Cerebellar cortex (tissue), 1 donor: ENCODE results near the gene NRIP3.

Experiments used
- DNase-seq: peaks from one replicate; pipeline ENCODE4 v3.0.0-alpha.2; 2015; ENCODE audit warnings: low spot score

The NRIP3 gene

GRCh38 chr11:9003573-9004182 is at the start of gene NRIP3:
TSS of gene NRIP3 (minus strand) at chr11:9004001. CDS start at chr11:9003935, 66 bp downstream.
- peak; percentile 74 for DNase-seq

GRCh38 chr11:9052316-9052715 is 48.5 kb upstream of the NRIP3 start:
- no peak for DNase-seq

- no peak for DNase-seq
Observed at GRCh38 chr11:9049959-9050358, 46.2 kb upstream of the NRIP3 start.

GRCh38 chr11:9047964-9048523 is 44.2 kb upstream of the NRIP3 start:
- peak; percentile 45 for DNase-seq

GRCh38 chr11:9046481-9046880 is 42.7 kb upstream of the NRIP3 start:
- DNase-seq: no peak

GRCh38 chr11:9042488-9042887 is 38.7 kb upstream of the NRIP3 start:
- no peak for DNase-seq

- no peak for DNase-seq
Observed at GRCh38 chr11:9041747-9042146, 37.9 kb upstream of the NRIP3 start.

- no peak for DNase-seq
Observed at GRCh38 chr11:9040410-9040809, 36.6 kb upstream of the NRIP3 start.

GRCh38 chr11:9039863-9040262 is 36.1 kb upstream of the NRIP3 start:
- no peak for DNase-seq

DNA sequence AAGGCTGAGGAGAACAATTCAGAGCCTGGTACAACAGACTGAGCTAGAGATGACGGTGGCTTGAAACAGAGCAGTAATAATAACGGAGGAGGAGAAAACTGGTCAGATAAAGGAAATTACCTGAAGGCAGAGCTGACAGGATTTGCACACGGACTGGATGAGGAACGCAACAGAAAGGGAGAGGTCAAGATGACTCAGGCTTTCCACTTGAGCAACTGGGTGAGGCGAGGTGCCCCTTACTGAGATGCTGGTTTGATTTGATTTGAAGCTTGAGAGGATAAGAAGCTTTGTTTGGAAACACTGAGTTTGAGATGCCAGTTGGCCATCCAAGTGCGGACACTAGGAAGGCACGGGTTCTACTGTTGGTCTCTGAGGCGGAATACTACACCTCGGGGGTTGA is 35.4 kb upstream of the NRIP3 start:
- DNase-seq: no peak

GRCh38 chr11:9038541-9038940 is 34.7 kb upstream of the NRIP3 start:
- DNase-seq: no peak

DNA sequence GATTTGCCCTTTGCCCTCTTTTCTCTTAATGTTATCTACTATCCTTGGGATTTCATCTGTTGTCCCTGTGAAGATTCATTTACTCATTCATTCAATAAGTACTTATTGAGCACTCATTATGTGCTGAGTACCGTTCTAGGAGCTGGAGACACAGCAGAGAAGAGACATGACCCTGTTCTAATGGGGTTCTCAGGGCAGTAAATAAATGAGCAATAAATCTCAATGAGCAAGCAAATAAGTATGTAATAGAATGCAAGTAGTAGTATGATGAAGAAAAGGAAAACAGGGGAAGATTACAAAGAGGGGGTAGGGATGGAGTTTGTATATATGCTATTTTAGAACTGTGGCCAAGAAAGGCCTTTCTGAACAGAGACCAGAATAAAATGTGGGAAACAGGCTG is 34.2 kb upstream of the NRIP3 start:
- no peak for DNase-seq

DNA sequence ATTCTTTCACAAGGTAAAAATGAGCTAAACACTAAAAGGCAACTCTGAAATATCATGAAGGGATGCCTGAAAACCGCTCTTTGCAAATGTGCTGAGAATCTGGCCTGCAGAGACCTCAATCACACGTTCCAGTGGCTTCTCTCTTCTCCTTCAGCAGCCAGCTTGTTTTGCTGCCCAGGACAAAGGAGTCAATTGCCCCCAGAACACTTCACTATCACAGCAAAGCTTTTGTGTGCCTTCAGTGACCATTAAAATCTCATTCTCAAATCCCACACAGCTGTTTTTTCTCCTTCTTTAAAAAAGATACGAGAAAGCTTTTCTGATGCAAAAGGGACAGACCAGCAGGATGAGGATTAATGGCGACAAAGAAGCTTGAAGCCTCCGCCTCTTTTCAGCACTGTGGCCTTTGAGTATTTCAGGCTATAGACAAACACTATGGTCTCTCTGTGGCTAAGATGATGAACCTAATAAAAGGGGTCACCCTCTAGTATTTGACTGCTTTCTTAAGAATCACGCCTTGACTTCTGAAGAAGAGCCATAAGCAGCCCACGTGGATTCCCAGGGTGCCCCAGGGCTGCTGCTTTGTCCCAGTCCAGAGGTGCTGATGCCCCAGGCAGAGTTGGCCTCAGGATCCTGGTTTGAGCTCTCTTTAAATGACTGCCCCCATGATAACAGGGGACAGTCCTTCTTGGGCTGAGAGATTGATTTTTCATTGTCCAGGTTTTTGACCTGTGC is 33.4 kb upstream of the NRIP3 start:
- DNase-seq: no peak

- DNase-seq: peak; percentile 52
Observed at GRCh38 chr11:9030601-9031000, 26.8 kb upstream of the NRIP3 start.

DNA sequence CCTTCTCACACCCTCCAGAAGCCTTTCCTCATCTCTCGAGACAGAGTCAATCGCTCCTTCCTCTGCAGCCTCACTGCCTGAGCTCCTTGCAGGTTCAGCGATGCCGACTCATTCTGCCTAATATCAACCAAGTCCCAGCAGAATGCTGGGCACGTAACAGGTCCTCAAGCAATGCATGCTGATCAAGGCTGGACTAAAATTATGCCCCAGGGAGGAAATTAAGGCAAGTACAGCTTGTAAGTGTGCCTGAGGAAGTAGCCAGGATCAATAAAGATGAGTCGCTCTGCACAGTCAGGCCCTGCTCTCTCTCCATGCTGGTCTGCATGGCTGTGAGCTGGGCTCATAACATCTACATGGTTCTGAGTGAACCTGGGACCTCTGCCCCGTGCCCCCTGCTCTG is 25.6 kb upstream of the NRIP3 start:
- DNase-seq: no peak

GRCh38 chr11:9028581-9028980 is 24.8 kb upstream of the NRIP3 start:
- peak; percentile 50 for DNase-seq

DNA sequence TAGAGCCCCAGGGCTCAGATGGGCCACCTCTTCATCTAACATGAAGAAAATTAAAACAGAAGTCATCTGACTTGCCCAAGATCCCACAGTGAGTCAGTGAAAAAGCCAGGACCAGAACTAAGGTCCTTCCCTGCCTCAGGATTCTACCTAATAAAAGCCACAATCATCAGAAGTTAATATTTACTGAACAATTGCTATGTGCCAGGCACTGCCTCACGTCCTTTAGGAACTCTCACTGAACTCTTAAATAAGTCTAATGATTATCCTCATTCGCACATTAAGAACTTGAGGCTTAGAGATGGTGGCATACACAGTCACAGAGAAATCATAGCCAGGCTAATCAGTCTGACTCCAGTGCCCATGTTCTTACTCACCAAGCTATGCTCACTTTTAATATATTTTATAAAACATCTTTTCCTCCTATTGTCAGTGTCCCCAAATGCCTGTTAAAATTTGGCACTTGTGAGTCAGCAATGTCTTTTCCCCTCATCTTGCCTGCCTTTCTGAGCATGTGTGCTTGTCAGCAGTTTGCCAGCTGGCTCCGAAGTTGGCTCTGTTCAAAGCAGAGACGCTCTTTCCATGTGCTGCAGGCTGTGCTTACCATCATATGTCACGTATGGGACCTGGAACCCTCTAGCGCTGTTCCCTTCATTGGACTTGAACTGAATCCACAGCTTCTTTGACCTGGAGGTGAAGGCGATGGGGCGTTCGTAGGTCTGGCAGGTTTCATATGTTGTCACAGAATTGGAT is 21.5 kb upstream of the NRIP3 start:
- DNase-seq: peak; percentile 87

GRCh38 chr11:9022961-9023680 is 19.3 kb upstream of the NRIP3 start:
- no peak for DNase-seq

GRCh38 chr11:9020916-9021315 is 17.1 kb upstream of the NRIP3 start:
- no peak for DNase-seq

- no peak for DNase-seq
Observed at GRCh38 chr11:9019861-9020260, 16.1 kb upstream of the NRIP3 start.

- peak; percentile 20 for DNase-seq
Observed at GRCh38 chr11:9017773-9018172, 14.0 kb upstream of the NRIP3 start.
